NCI-H2171 treated with DMSO at 0.1 percent for 48 hours (cell line): ENCODE data around the gene DESI2.
A peak's percentile ranks its signal among the peaks of the same experiment; 100 is the strongest.

Source experiments
- DNase-seq: peaks from one replicate; lab custom pipeline; 2025; lab: John Stamatoyannopoulos, UW

Gene DESI2

DNA sequence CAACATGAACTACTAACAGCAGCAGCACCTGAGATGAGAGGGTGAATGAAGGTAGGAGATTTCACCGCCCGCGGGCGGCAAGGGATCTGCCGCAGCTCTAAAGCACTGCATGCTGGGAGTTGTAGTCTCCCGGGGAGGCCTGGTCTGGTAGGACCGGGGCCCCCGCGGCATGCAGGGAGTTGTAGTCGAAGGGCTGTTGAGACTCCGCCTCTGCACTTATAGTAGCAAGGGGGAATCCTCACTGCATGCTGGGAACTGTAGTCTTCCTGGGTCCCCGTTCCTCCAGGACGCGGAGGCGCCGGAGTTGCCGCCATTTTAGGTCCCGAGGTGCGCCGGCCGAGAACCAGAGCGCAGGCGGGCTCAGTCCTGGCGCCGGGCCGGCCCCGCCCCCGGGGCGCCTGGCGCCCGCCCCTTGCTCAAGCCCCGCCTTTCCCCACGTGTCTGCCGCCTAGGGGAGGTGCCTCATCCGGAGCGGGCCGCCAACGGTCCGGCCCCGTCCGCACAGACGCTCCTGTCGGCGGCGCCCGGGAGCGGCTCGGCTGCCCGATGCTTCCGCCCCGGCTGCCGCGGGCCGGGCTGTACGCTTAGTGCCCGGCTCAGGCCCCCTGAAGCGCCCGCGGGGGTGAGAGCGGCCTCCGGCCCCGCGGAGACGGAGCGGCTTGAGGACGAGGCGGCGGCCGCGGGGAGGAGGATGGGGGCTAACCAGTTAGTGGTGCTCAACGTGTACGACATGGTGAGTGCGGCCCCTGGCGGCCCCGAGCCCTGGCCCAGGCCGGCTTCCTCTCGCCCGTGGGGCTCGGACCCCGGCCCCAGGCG, at the start of gene DESI2:
Gene DESI2, plus strand, starts transcription at position 504 of the 816 bp plus-strand sequence. Its CDS starts 188 bp downstream, at position 692.
- peak; percentile 99 for DNase-seq

DNA sequence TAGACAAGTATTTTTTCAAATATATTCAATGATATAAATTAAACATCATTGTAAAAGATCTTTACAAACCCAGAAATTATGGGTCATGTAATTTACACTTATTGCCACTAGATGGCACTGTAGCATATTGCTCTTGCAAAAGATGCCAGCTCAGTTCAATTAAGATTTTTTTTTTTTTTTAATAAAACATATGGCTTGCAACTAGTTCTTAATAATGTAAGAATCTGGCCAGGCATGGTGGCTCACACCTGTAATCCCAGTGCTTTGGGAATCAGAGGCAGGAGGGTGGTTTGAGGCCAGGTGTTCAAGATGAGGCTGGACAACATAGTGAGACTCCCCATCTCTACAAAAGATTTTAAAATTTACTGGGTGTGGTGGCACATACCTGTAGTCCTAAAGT, 49.4 kb upstream of the DESI2 start:
- peak; percentile 69 for DNase-seq

DNA sequence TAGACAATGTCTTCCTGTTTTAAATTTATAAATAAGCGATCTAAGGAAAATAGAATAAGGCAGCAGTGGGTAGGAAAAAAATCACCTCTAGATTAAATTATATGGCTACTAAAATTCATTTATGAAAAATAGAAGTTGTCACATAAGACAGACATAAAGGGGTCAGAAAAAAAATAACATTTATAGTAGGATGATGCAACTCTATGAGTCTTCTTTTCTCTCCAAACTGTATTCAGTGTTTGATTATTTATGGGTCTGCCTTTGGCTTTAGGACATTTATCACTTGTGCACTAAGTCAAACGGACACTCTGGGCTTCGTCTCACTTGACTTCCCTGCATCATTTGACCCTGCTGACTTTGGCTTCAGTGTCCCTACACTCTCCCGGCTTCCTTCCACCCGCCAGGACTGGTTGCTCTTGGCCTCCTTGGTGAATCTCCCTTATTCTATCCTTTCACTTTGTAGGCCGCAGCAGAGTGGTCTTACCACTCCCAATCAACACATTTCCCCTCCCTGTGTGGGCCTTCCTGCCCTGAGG, 47.0 kb upstream of the DESI2 start:
- DNase-seq, result no peak

DNA sequence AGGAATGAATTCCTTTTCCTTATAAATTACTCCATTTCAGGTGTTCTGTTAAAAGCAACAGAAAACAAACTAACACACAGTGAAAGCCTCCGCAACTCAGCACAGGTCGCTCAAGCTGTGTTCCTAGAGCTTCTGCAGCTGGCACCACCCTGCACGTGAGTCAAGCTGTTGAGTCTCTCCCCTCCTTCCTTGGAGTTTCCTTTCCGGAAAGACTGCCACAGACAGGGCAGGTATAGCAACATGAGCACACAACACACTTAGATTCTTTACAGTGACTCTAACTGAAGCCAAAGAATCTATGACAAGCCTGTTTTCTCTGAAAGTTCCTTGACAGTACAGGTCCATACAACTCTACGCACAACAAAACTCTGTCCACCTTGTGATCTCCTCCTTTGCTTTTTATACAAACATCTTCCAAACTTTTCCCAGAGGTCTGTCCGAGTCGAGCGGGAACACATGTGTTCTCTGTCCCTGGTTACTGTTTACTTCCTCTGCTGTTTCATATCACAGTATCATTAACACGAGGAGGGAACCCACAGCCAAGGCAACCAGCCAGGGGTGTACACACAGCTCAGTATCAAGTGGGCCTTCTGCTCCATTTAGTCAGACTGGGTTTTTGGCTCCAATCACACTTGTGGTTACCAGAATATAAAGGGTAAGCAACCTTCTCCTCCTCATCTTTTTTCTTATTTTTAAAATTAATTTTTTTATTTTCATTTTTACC, 38.7 kb upstream of the DESI2 start:
- DNase-seq, result no peak

DNA sequence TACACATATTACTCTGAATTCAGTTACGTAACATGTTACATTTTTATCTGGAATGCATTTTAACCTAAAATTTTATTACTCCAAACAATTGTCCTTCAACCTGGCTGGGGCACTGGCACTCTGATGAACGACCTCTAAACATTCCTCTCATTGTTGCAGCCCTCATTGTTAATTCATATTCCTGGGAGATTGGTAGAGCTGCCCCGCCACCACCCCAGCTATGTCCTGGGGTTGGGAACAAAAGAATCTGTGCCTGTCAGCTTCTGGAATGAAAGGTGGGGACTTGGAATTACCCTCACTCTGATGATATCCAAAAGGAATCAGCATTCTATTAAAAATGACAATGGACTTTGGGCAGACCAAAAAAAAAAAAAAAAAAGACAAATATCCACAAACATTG, 38.0 kb upstream of the DESI2 start:
- no peak for DNase-seq

DNA sequence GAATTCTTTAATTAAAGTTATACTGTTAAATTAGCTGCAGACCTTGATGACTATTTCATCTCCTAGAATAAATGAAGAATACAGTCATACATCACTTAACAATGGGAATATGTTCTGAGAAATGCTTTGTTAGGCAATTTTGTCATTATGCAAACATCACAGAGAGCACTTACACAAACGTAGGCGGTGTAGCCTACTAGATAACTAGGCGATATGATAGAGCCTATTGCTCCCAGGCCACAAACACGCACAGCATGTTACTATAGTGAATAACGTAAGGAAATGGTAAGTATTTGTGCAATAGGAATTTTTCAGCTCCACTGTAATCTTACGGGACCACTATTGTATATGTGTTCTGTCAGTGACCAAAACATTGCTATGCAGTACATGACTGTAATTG, 37.6 kb upstream of the DESI2 start:
- DNase-seq, result no peak

DNA sequence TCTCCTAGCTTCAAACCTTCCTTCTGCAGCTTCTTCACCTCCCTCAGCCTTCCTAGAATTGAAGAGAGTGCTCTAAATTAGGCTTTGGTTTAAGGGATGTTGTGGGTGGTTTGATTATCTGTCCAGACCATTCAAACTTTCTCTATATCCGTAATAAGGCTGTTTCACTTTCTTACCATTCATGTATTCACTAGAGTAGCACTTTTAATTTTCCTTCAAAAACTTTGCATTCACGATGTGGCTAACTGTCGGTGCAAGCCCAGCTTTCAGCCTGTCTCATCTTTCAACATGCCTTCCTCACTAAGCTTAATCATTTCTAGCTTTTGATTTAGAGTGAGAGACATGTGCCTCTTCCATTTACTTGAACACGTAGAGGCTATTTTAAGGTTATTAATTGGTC, 26.2 kb upstream of the DESI2 start:
- no peak for DNase-seq

DNA sequence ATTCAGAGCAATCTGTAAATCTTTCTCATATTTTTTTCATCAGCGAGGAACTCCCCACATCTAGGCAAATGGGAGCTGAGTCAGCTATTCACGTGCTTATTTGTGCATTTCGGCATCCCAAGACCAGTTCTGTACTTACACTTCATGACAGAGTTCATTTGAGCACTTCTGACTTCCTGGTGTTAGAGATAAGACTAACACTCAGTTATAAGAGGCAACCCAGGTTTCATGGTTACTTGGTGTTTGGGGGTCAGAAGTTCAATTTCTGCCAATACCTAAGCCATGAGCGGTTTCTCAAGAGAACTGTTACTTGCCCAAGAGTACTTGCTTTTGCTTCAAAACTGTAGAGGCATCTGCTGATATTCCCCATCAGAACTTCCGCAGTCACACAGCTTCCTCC, 24.1 kb upstream of the DESI2 start:
- DNase-seq, result no peak

DNA sequence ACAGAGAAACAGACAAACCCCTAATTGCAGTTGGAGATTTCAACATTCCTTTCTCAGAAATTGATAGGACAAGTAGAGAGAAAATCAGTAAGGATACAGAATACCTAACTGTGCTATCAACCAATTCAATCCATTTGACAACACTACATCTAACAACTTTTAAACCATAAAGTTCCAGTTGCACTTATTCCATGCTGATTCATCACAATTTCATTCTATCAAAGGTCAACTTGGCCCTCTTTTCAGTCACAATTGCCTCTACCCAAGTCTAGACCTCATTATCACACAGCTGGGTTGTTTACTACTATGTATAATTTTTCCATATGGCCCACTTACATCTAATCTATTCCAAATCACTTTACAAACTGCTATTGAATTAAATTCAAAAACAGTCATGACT, 19.8 kb upstream of the DESI2 start:
- DNase-seq, result no peak

DNA sequence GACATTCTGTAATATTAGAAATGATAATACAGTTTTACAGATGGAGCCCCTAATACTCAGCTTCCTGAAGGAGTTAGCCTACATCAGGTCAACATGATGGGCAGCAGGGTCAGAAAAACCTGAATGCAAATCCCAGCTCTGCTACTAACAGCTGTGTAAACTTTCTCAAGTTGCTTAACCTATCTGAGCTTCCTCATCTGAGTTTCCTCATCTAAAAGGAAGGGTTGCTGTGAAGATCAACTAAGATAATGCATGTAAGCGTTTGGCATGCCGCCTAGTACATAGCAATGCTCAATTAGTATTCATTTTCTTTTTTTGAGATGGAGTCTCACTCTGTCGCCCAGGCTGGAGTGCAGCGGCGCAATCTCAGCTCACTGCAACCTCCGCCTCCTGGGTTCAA, 18.4 kb upstream of the DESI2 start:
- DNase-seq, result no peak

DNA sequence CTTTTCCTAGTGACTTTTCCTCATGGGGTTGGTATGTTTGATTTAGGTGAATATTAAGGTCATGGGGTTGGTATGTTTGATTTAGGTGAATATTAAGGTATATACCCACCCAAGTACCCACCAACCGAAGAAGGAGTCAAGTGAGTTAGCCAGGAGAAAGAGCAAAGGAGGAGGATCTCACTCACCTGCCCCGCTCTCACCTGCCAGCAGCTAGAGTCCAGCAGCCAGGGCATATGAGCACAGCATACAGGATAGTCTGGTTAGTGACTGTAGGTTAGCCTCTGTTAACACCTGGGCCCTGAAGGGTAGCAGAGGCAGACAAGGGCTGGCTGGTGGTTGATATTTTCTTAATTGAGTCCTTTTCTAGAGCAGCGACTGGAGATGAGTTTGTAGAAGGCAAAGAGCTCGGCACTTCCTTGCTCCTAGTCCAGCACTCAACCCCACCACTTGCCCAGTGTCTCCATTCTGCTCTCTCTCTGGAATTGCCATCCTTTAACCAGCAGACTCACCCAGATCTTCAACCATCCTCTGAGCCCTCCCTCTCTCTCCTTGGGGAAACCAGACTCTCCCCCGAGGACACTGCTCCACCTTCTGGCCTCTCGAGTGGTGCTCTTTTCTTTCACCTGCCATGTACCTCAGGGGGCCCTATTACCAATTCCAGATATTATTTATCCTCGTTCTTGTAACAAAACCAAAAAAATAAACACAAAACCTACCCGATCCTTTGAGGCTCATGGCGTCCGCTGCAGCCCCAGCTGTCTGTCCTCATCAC, 16.3 kb upstream of the DESI2 start:
- DNase-seq, result peak; percentile 14

DNA sequence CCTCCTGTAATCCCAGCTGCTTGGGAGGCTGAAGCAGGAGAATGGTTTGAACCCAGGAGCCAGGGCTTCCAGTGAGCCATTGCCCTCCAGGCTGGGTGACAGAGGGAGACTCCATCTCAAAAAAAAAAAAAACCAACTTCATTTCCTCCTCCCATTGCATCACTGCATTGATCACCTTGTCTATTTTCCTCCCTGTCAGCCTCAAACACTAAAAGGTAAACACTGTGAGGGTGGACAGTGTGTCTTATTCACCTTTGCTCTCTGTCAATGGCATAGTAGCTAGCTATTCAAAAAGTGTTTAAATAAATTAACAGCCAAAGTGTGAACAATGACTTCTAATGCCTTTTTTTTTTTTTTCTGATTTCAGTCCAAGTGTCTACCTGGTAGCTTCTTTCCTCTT, 13.4 kb upstream of the DESI2 start:
- DNase-seq, result no peak

DNA sequence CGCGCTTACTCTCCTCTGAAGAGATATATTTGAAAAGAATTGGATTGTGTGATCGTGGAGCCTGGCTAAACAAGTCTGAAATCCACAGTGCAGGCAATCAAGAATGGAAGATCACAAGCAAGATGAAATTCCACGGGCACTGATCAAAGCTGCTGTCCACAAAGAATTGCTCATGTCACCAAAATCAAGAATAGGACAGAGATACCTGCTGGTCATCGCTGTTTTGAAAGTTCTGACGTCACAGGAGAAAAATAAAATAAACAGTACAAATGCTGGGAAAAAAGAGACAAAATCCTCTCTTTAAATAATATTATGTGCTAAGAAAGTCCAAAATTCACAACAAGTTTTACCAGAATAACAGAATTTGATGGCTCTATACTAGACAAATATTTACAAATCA, 12.0 kb upstream of the DESI2 start:
- DNase-seq, result no peak

DNA sequence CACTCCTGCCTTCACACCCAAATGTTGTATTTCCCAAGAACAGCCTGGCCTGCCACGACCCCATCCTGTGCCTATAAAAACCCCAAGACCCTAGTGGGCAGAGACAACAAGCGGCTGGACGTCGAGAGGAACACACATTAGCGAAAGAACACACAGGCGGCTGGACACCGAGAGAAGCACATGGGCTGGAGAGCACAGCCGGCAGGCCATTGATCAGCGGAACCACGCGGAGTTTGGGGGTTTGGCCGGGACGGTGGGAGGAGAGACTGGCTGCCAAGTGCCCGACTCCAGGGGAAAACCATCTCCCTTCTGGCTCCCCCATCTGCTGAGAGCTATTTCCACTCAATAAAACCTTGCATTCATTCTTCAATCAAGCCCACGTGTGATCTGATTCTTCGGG, 10.4 kb upstream of the DESI2 start:
- DNase-seq, result no peak

DNA sequence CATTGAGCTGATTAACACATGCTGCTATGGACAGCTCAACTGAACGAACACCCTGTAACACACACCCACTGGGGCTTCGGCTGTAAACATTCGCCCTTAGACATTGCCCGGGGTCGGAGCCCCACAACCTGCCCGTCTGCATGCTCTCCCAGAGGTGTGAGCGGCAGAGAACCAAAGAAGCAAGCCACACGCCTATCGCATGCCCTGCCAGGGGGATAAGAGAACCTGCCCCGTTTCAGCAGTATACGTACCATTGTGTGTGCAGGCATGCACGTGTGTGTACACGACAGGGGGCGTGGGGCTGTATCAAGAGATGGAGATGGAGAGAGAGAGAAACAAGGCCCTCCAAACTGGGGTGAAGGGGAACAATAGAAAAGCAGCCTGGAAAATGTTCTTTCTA, 9.9 kb upstream of the DESI2 start:
- DNase-seq, result no peak

DNA sequence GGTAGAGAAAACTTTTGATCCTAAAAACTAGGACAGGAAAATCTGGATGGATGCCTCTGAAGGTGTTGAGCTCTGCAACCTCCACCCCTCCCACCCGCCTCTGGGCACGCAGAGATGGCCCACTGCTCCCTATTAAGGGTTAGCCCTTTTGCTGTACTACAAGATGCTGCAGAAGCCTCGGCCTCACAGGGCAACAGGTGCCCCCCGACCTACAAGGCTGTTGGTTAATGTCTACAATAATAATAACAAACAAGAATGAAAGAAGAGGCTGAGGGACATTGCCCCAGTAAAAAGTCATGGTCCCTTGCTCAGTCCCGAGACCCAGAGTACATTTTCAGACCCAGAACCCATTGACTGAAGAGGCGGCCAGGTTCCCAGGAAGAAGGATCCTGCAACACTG, 7.5 kb upstream of the DESI2 start:
- no peak for DNase-seq

DNA sequence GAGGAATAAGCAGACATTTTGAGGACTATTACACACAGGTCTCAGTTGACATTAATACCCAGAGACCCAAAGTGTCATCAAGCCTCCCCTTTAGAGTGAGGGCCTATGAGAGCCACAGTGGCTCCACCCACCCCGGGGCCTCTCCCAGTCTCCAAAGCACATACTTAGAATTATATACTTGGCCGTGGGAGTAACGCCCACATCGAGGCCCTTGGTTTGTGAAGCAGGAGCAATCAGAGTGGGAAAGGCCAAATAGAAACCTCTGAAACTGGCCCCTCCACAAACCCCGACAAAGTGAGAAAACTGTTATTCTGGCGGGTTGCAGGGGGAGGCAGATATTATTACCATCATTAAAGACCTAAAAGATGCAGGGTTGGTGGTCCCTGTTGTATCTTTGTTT, 7.0 kb upstream of the DESI2 start:
- no peak for DNase-seq

DNA sequence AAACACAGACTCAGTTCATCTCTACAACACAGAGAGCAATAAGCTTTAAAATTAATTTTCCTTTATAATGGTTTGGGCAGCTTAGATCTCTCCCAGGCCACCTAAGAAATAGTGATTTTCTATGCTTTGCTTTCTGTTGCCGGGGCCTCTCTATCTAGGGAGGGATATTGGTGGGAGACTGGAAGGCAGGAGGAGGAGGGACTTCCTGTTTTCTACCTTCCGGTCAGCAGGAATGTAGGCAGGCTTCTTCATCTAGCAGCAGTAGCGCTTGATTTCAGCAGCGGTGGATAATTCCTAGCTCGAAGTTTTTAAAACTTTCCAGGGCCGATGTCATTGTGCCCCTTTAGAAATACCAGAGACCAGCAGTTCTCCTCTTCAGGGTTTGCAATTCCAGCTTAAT, 5.1 kb upstream of the DESI2 start:
- DNase-seq, result no peak

DNA sequence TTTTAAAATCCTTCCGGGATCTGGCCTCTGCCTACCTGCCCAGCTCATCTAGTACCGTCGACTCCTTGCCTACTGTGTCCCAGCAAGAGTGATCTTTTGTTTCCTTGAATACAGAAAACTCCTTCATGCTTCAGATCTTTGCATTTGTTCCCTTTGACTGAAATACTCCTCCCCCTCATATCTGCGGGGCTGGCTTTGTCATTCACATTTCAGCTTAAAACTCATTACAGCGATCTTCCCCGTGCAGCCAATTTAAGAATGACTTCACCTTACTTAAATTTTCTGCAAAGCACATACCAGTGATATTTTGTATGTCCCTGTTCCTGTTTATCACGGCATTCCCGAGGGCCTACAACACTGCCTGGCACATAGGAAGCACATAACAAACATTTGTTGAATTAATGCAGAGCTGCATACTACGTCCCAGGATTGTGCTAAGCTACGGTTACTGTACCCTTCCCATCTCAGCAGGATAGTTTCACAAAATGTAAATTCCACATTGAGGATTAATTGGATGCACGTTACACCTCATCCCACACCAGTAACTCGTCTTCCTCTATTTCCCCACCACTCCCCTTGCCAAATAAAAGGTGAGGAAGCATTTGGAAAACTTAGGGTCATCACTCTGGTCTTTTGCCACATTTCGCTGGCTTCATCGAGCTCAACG, 837 bp upstream of the DESI2 start:
- DNase-seq, result no peak

DNA sequence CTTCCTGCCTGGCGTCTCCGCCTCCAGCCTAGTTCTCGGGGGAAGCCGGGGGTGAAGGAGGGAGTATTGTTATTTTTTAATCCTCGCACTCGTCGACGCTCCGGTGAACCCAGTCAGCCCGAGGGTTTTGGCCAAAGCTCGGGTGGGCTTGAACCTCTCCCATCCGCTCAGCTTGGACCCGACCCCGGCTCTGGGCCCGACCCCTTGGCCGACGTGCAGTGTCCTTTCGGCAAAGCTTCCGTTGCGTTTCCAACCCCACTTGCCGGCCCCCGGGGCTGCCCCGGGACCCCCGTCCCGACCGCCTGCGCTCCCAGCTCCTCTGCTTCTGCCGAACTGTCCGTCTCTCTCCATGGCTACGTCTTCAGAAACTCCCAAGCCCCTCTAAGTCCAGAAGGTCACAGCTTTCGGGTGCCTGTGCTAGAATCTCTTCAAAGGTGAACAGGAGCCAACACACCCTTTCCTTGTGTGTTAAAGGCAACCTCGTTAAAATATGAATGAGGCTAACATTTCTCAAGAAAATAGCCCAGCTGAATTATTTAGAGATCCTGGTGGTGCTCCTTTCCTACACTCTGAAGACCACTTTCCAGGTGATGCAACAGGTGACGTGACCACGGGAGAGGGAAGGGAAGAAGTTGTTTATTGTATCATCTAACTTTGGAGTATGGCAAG, 647 bp downstream of the DESI2 start:
- DNase-seq, result peak; percentile 26
